ENCODE results near the gene CTNNA3. TPM values are rescaled to one million over a fixed set of nuclear protein-coding genes. Genes with fewer than 3 reads are reported as not detected.

The CTNNA3 gene
- total RNA-seq, 1 experiment from 2014 or later: 0.32 TPM

DNA sequence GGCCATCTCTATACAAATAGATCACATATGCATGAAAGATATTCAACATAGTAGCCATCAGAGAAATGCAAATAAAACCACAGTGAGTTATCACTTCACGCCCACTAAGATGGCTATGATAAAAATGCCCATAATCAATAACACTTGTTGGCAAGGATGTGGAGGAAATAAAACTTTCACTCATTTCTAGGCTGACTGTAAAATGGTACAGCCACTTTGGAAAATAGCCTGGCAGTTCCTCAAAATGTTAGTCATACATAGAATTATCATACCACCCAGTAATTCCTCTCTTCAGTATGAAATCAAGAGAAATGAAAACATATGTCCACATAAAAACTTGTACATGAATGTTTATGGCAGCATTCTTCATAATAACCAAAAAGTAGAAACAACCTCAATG is 445.3 kb downstream of the CTNNA3 start:
- no peaks in the 10 kb centered on the region for H3K79me2 ChIP-seq (ENCODE audit: insufficient read depth, low read length)
- ChIA-PET RAD21 (ENCODE audit: low non-redundant PET in 1 of 2, low total read pairs in 2 of 2, uncharacterized antibody in 2 of 2, unreplicated experiment in 2 of 2) (no interaction called here), CTCF (no interaction called here), POLR2A (no interaction called here)
- intact Hi-C loops (cut with micrococcal nuclease): no loop called here
- no peak overlapping the region for H3K4me2 ChIP-seq (ENCODE audit: low read length)
- H4K20me1 ChIP-seq (ENCODE audit: insufficient read depth): no peaks in the 10 kb centered on the region
- no peak for ATAC-seq
- H3K4me3 ChIP-seq (replicated peaks in 1 of 2; ENCODE audit: low read depth in 1 of 2, low read length in 2 of 2): no peak overlapping the region
- H3K36me3 ChIP-seq (ENCODE audit: control insufficient read depth in 1 of 2, insufficient read depth in 2 of 2, low read length in 2 of 2): no peaks in the 10 kb centered on the region
- no peak for TF ChIP-seq EZH2phosphoT487 (IDR thresholded peaks at IDR 0.05; ENCODE audit: borderline replicate concordance)
- no peak for TF ChIP-seq JUND (IDR thresholded peaks at IDR 0.05)
- no peak for TF ChIP-seq CEBPB (IDR thresholded peaks at IDR 0.05; ENCODE audit: low read depth)
- TF ChIP-seq SIN3A (IDR thresholded peaks at IDR 0.05; ENCODE audit: low read depth): no peak
- no peak for TF ChIP-seq SRF (IDR thresholded peaks at IDR 0.05; ENCODE audit: low read depth)
- TF ChIP-seq, protein P1, sequence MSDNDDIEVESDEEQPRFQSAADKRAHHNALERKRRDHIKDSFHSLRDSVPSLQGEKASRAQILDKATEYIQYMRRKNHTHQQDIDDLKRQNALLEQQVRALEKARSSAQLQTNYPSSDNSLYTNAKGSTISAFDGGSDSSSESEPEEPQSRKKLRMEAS (IDR thresholded peaks at IDR 0.05): no peak
- no peak for TF ChIP-seq ZNF274 (IDR thresholded peaks at IDR 0.05; ENCODE audit: low read depth, low read length)
- no peak for TF ChIP-seq YY1 (IDR thresholded peaks at IDR 0.05; ENCODE audit: extremely low read depth, insufficient replicate concordance, low read depth, low read length)
- TF ChIP-seq, protein P2, sequence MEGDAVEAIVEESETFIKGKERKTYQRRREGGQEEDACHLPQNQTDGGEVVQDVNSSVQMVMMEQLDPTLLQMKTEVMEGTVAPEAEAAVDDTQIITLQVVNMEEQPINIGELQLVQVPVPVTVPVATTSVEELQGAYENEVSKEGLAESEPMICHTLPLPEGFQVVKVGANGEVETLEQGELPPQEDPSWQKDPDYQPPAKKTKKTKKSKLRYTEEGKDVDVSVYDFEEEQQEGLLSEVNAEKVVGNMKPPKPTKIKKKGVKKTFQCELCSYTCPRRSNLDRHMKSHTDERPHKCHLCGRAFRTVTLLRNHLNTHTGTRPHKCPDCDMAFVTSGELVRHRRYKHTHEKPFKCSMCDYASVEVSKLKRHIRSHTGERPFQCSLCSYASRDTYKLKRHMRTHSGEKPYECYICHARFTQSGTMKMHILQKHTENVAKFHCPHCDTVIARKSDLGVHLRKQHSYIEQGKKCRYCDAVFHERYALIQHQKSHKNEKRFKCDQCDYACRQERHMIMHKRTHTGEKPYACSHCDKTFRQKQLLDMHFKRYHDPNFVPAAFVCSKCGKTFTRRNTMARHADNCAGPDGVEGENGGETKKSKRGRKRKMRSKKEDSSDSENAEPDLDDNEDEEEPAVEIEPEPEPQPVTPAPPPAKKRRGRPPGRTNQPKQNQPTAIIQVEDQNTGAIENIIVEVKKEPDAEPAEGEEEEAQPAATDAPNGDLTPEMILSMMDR (IDR thresholded peaks at IDR 0.05 in 2 of 3, conservative IDR thresholded peaks at IDR 0.05 in 1 of 3; ENCODE audit: borderline replicate concordance in 1 of 3, insufficient read depth in 1 of 3, low read depth in 2 of 3, low read length in 2 of 3): no peak
- no peak for TF ChIP-seq POLR2A (IDR thresholded peaks at IDR 0.05; ENCODE audit: borderline replicate concordance, extremely low read depth, insufficient read depth, insufficient read length)
- TF ChIP-seq SP1 (IDR thresholded peaks at IDR 0.05; ENCODE audit: low read depth): no peak
- no peak for TF ChIP-seq TCF7L2 (IDR thresholded peaks at IDR 0.05; ENCODE audit: borderline replicate concordance, extremely low read depth, insufficient read depth, insufficient read length)
- no peak for TF ChIP-seq ELF1 (IDR thresholded peaks at IDR 0.05; ENCODE audit: borderline replicate concordance, low read depth)
- no peak for TF ChIP-seq CBX3 (IDR thresholded peaks at IDR 0.05; ENCODE audit: low read depth)
- no peak for TF ChIP-seq ATF3 (IDR thresholded peaks at IDR 0.05)
- no peak for TF ChIP-seq FOSL1 (IDR thresholded peaks at IDR 0.05; ENCODE audit: low read depth)
- no peak overlapping the region for H2AFZ ChIP-seq (ENCODE audit: low read depth, low read length, poor library complexity, severe bottlenecking)
- no TSS peak for BruUV-seq (replicated peaks)
- no peaks in the 10 kb centered on the region for H3K27me3 ChIP-seq (ENCODE audit: insufficient read depth, low read length)
- H3K27ac ChIP-seq (ENCODE audit: low read depth, low read length): no peak overlapping the region
- H3K9me3 ChIP-seq (ENCODE audit: control insufficient read depth in 1 of 2, insufficient read depth in 1 of 2, low read depth in 1 of 2, low read length in 2 of 2): no peaks in the 10 kb centered on the region
- no peaks in the 10 kb centered on the region for H3K4me1 ChIP-seq (ENCODE audit: control insufficient read depth in 1 of 2, insufficient read depth in 2 of 2, low read length in 2 of 2)
- DNase-seq (ENCODE audit: low read depth, low spot score): no peak
- no peak overlapping the region for H3K9ac ChIP-seq (ENCODE audit: low read length)
- H3K9me2 ChIP-seq (ENCODE audit: insufficient read depth): no peaks in the 10 kb centered on the region
